HepG2 (cell line): Measurements from ENCODE around the gene NLRX1.

Experiments used
- ARHGAP35 ChIP-seq: sonication (generic); formaldehyde crosslinking; IDR thresholded peaks from 2 replicates; pipeline ENCODE4 v1.9.0; 2022; ENCODE audit warnings: mild to moderate bottlenecking, inconsistent platforms, moderate library complexity, missing genetic modification reagents, borderline replicate concordance
- CTCF ChIP-seq: sonication (generic); formaldehyde crosslinking; IDR thresholded peaks from 2 replicates; pipeline ENCODE4 v1.5.0; 2020; ENCODE audit warnings: mild to moderate bottlenecking, missing genetic modification reagents, moderate library complexity
- HDAC6 ChIP-seq: fragments of 200-600 bp; sonication (generic); IDR thresholded peaks from 2 replicates; pipeline ENCODE4 v1.7.0; 2017; ENCODE audit warnings: mild to moderate bottlenecking, antibody characterized with exemption, low read length, low read depth
- TBL1XR1 ChIP-seq: fragments of 150-350 bp; IDR thresholded peaks from 2 replicates; pipeline ENCODE4 v1.6.1; 2014; ENCODE audit warnings: borderline replicate concordance, low read length; ENCODE audit not compliant: partially characterized antibody
- TEAD2 ChIP-seq: sonication (generic); formaldehyde crosslinking; IDR thresholded peaks from 2 replicates; pipeline ENCODE4 v1.9.0; 2021; ENCODE audit warnings: missing genetic modification reagents
- ZNF263 ChIP-seq: sonication (generic); formaldehyde crosslinking; IDR thresholded peaks from 2 replicates; pipeline ENCODE4 v1.4.0; 2020; ENCODE audit warnings: missing genetic modification reagents
- ZNF33A ChIP-seq: sonication (generic); formaldehyde crosslinking; IDR thresholded peaks from 2 replicates; pipeline ENCODE4 v1.5.1; 2020; ENCODE audit warnings: missing genetic modification reagents, mild to moderate bottlenecking, moderate library complexity, borderline replicate concordance
- ZNF570 ChIP-seq: sonication (generic); formaldehyde crosslinking; IDR thresholded peaks from 2 replicates; pipeline ENCODE4 v1.4.0; 2020; ENCODE audit warnings: mild to moderate bottlenecking, missing genetic modification reagents, borderline replicate concordance
- ZNF775 ChIP-seq: sonication (generic); formaldehyde crosslinking; IDR thresholded peaks from 2 replicates; pipeline ENCODE4 v1.4.0; 2020; ENCODE audit warnings: missing genetic modification reagents, mild to moderate bottlenecking, moderate library complexity, borderline replicate concordance

DNA sequence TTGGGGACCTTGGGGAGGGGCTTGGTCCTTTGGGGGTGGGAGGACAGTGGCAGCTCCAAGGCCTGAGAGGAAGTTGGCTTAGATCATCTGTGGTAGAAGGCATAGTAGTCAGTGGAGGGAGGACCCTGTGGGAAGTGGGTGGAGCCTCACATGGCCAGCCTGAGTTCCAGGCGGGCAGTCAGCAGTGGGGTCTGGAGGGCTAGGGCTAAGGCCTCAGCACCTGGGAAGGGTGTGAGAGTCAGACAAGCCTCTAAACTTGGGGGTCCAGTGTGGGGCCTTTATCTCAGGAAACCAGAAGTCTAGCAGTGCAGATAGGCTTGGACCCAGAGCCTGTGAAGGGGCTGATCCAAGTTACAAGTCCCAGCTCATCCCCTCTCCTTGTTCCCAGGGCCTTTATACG lies 4.0 kb downstream of the NLRX1 start:
- TF ChIP-seq TBL1XR1: no peak
- no peak for TF ChIP-seq ZNF570
- TF ChIP-seq TEAD2: no peak
- no peak for TF ChIP-seq ZNF263 (CRISPR knock-in tag)
- TF ChIP-seq ZNF33A (CRISPR knock-in tag): no peak
- TF ChIP-seq CTCF (CRISPR knock-in tag): no peak
- no peak for TF ChIP-seq ZNF775
- no peak for TF ChIP-seq HDAC6
- TF ChIP-seq ARHGAP35 (CRISPR knock-in tag): no peak
